ENCODE data around the gene ANKLE2.
"Not testable (repeated sequence)": the region's sequence is repeated elsewhere in the genome, so short reads cannot be mapped to it uniquely, and the experiment has no call there.

Gene ANKLE2

DNA sequence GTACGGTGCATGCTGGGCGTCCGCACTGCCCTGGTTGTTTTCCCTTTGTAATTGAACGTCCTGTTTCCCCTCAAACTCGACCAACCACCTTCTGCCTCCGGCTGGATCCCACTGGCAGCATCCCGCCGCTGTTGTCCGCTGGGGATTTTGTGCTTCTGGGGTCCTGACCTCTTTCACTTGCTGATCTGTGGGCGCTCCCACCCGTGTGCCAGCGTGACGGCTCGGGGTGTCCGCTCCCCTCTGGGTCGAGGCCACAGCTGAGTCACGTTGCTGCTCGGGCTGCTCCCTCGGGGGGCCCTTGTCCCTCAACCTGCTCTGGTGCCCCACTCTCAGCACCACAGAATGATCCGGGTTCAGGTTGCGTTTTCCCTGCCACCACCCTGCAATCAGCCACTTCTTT, 43.0 kb downstream of the ANKLE2 start:
- DNase-seq = no peak

GRCh38 chr12:132717531-132718387, 43.9 kb downstream of the ANKLE2 start:
- DNase-seq = no peak

GRCh38 chr12:132717011-132717410, 44.6 kb downstream of the ANKLE2 start:
- no peak for DNase-seq

GRCh38 chr12:132716356-132716755, 45.3 kb downstream of the ANKLE2 start:
- DNase-seq = no peak

DNA sequence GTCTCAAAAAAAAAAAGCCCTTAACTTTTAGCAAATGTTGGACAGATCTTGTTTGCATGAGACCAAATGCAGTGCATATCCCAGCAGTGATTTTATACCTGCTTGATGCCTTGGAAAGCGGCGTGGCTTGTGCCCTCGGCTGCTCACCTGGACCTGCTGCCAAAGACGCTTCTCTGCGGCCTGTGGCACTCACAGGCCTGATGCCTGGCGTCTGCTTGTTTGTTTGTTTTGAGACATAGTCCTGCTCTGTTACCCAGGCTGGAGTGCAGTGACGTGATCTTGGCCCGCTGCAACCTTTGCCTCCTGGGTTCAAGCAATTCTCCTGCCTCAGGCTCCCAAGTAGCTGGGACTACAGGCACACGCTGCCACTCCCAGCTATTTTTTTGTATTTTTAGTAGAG, 45.8 kb downstream of the ANKLE2 start:
- DNase-seq = no peak

DNA sequence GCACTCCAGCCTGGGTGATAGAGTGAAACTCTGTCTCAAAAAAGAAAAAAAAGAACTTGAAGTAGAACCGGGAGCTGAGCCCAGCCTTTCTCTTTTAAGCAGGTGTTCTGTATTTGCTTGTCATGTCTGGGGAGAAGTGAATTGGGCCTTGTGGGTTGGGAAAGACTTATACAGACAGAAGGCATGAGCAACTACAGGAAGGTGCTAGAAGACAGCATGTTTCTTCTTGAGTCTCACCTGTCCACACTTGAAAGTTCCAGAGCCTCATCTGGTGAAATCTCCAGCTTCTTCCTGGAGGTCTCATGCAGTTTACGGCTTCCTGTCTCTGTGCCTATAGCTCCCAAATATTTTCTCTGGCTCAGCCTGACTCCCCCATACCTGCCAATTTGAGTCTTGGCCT, 48.5 kb downstream of the ANKLE2 start:
- DNase-seq = no peak

DNA sequence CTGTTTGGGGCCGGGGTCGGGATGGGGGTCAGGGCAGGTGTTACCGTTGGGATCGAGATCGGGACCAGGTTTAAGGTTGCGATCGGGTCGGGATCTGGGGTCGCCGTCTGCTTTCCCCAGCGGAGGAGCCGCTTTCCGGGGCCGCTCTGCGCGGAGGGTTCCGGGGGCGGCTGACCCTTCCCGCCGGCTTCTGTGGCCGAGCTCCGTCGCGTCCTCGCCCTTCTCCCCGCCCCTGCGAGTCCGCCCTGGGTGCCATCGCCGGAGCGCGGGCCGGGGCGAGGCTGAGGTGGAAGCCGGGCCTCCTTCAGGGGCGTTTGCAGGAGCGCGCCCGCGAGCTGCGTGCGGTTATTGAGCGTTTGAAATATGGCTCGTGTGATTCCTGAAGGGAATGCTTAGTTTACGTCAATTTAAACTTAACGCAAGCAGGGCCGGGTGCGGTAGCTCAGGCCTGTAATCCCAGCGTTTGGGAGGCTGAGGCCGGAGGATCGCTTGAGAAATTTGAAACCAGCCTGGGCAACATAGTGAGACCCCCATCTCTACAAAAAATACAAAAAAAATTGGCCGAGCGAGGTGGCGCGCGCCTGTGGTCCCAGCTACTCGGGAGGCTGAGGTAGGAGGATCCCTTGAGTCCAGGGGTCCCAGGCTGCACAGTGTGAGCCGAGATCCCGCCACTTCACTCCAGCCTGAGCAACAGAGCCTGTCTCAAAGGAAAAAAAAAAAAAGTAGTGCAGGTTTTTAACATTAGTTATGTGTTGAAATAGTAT, 50.4 kb downstream of the ANKLE2 start:
- DNase-seq = no peak

GRCh38 chr12:132710405-132711079, 51.1 kb downstream of the ANKLE2 start, which contains the start of gene PGAM5:
PGAM5 (plus strand) TSS chr12:132710842; CDS start chr12:132710877, 35 bp downstream.
- peak; percentile 75 for DNase-seq

DNA sequence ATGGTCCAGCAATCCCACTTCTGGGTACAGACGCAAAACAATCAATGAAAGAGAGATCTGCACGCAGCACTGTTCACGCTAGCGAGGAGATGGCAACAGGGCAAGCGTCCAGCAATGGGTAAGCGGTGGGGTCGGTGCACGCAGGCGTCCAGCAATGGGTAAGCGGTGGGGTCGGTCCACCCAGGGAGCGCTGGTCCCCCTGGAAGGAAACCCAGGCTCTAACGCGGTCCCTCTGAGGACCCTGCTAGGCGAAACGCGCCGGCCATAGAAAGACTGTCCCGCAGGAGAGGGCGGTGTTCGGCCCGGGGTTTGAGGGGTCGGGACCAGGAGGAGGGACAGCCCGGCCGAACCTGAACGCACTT, 51.6 kb downstream of the ANKLE2 start:
- DNase-seq = no peak

- DNase-seq = no peak
Measured at GRCh38 chr12:132708150-132708549, 53.5 kb downstream of the ANKLE2 start.

- DNase-seq = no peak
Measured at GRCh38 chr12:132707241-132707640, 54.4 kb downstream of the ANKLE2 start.

GRCh38 chr12:132703641-132704040, 58.0 kb downstream of the ANKLE2 start:
- DNase-seq = no peak

- no peak for DNase-seq
Measured at GRCh38 chr12:132702640-132703039, 59.0 kb downstream of the ANKLE2 start.

- DNase-seq = peak; percentile 58
Measured at GRCh38 chr12:132700212-132700822, 61.3 kb downstream of the ANKLE2 start.

DNA sequence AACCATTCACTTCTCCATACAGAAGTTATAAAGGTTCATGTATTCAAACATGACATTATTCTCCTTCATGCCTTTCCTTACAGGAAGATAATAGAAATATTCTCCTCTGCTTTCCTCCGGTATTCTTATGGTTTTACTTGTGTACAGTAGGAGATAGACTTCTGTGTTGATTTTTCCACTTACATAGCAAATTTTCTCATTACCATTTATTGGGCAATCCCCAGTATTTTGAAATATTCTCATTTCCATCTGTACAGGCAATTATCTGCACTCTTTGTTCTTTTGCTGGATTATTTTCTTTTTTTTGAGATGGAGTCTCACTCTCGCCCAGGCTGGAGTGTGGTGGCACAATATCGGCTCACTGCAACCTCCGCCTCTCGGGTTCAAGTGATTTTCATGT, 63.3 kb downstream of the ANKLE2 start:
- DNase-seq = no peak

GRCh38 chr12:132695431-132695830, 66.2 kb downstream of the ANKLE2 start:
- DNase-seq = no peak

GRCh38 chr12:132694888-132695287, 66.7 kb downstream of the ANKLE2 start:
- DNase-seq = not testable (repeated sequence)

GRCh38 chr12:132692030-132692429, 69.6 kb downstream of the ANKLE2 start:
- DNase-seq = not testable (repeated sequence)

GRCh38 chr12:132690112-132690511, 71.5 kb downstream of the ANKLE2 start:
- no peak for DNase-seq

DNA sequence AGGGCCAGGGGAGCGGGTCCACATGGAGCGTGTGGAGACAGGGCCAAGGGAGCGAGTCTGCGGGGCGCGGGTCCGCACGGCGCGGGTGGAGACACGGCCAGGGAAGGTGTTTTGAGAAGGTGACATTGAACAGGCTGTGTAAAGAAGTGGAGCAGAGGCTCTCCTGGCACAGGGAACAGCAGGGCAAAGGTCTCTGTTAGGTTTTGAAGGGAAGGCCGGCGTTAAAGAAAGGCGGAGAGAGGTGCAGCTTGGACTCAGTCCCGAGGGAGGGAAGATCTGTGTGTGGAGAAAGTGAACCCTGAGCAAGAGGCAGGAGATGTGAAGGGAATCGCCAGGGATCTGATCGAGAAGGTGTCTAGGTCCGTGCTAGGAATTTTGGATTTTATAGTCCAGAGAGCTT, 72.4 kb downstream of the ANKLE2 start:
- no peak for DNase-seq

GRCh38 chr12:132687211-132688164, 74.1 kb downstream of the ANKLE2 start, which contains the start of the genes POLE and PXMP2:
POLE (minus strand) TSS chr12:132687342; CDS start chr12:132687315, 27 bp downstream.
PXMP2 (plus strand) TSS chr12:132687587; CDS start chr12:132687671, 84 bp downstream.
- DNase-seq = peak; percentile 97

- no peak for DNase-seq
Measured at GRCh38 chr12:132686825-132687210, 74.8 kb downstream of the ANKLE2 start.
